IPS-20b (cell line): Measurements from ENCODE around the gene ATP6V1G1.

Experiments
- H3K27ac ChIP-seq: one replicate; pipeline ENCODE4 v1.5.1; 2013; ENCODE audit warnings: low read length
- H3K27me3 ChIP-seq: 2 replicates; pipeline ENCODE4 v1.6.1; 2013; ENCODE audit warnings: mild to moderate bottlenecking, low read length, inconsistent platforms; ENCODE audit not compliant: insufficient read depth
- H3K36me3 ChIP-seq: 2 replicates; pipeline ENCODE4 v1.6.1; 2013; ENCODE audit warnings: low read depth, mild to moderate bottlenecking, inconsistent platforms, low read length, moderate library complexity; ENCODE audit not compliant: insufficient read depth
- H3K4me1 ChIP-seq: 2 replicates; pipeline ENCODE4 v1.6.1; 2013; ENCODE audit warnings: mild to moderate bottlenecking, control low read depth, inconsistent platforms, low read length, moderate library complexity; ENCODE audit not compliant: insufficient read depth
- H3K4me3 ChIP-seq: 2 replicates; pipeline ENCODE4 v1.5.1; 2013; ENCODE audit warnings: mild to moderate bottlenecking, low read length, inconsistent platforms
- H3K9ac ChIP-seq: 2 replicates; pipeline ENCODE4 v1.6.1; 2013; ENCODE audit warnings: low read depth, mild to moderate bottlenecking, inconsistent platforms, low read length, moderate library complexity
- H3K9me3 ChIP-seq: 2 replicates; pipeline ENCODE4 v1.6.1; 2013; ENCODE audit warnings: mild to moderate bottlenecking, low read depth, low read length, inconsistent platforms; ENCODE audit not compliant: insufficient read depth

The ATP6V1G1 gene

DNA sequence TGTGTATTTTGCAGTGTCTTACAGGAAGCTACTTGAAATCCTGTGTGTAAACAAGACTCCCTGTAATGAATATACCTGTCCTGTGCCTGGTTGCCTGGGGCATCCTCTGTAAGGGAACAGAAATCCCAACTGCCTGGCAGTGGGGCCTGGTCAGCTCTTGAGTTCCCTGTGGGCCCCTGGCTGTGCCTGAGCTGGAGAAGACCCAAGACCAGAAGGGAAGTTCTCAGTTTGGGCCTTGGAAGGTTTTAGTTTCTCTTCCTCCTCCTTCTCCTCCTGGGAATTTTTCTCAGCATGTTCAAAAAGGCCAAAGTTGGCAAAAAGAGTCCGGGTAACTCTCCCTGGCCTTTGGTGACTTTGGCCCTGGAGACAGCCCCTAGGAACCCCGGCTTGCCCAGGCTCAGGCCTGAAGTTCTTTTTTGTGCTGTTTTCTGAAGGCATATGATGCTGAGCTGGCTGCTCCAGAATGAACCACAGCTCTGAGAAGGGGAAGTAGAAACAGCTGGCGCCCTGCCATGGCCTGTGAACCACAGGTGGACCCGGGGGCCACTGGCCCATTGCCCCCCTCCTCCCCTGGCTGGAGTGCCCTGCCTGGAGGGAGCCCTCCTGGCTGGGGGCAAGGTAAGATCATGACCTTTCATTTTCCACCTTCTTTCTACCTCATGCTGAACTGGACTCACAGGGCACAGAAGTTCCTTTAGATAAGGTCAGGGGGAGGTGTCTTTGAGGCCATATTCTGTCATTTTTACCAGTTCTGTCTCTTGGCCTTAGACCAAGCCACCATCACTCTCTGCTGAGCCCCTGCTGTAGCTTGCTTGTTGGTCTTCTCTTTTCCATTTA, 29.3 kb downstream of the ATP6V1G1 start:
- 0 out of 2 replicates have a peak, but pooled peaks cover 5% of the 10 kb centered on the region for H3K27me3 ChIP-seq
- H3K4me3 ChIP-seq = no peak overlapping the region
- peaks cover 14% of the 10 kb centered on the region; the same call in 1 of the 2 replicates for H3K4me1 ChIP-seq
- no peak overlapping the region for H3K9ac ChIP-seq
- H3K36me3 ChIP-seq = no peaks in the 10 kb centered on the region
- no peak overlapping the region for H3K27ac ChIP-seq
- H3K9me3 ChIP-seq = no peaks in the 10 kb centered on the region

DNA sequence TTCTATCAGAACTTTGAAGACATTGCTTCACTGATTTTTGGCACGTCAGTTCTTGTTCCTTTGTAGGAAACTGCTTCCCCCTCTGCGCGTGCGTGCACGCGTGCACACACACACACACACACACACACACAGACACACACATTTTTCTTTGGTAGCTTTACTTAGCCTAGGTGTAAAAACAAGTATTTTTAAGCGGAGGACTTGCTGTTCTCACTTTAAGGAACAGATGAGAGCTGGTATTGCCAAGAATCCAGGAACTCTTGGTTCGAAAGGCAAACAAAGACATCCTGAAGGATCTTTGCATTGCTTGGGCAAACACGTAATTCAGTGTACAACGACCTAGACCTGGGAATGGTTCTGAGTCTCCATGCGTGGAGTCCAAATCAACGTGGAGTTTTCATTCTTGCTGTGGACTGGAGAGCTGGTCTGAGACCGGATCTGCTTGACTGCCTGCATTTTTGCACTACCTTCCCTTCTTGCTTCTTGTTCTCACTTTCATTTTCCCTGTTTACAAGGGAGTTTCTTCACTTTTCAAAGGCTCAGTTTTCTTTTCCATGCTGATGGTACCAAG, 31.7 kb downstream of the ATP6V1G1 start:
- H3K27ac ChIP-seq = no peak overlapping the region
- no peak overlapping the region for H3K4me3 ChIP-seq

DNA sequence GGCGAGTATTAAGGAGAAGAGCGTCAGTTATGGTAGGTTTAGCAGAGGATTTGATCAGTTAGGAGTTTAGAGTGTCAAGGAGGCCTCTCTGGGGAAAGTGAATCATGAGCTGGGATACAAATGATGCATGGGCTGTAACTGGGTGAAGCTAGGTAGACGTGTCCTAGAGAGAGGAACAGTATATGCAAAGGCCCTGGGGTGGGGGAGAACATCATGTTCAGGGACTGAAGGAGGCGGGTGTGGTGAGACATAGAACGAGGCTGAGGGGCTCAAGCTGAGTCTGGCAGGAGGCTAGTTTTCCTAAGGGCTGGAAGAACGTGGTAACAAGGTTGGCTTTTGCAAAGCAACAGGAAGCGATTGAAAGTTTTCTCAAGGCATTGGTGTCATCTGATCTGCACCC, 34.0 kb downstream of the ATP6V1G1 start:
- no peaks in the 10 kb centered on the region for H3K36me3 ChIP-seq
- H3K27ac ChIP-seq = no peak overlapping the region
- no peak overlapping the region for H3K4me3 ChIP-seq
- no peaks in the 10 kb centered on the region for H3K4me1 ChIP-seq
- H3K27me3 ChIP-seq = no peaks in the 10 kb centered on the region
- H3K9ac ChIP-seq = no peak overlapping the region
- no peaks in the 10 kb centered on the region for H3K9me3 ChIP-seq

More for the DNA sequence above, 31.7 kb downstream of the ATP6V1G1 start:
- no peak overlapping the region for H3K9ac ChIP-seq
- H3K4me1 ChIP-seq = no peaks in the 10 kb centered on the region
- no peaks in the 10 kb centered on the region for H3K36me3 ChIP-seq
- no peaks in the 10 kb centered on the region for H3K9me3 ChIP-seq
- no peaks in the 10 kb centered on the region for H3K27me3 ChIP-seq

DNA sequence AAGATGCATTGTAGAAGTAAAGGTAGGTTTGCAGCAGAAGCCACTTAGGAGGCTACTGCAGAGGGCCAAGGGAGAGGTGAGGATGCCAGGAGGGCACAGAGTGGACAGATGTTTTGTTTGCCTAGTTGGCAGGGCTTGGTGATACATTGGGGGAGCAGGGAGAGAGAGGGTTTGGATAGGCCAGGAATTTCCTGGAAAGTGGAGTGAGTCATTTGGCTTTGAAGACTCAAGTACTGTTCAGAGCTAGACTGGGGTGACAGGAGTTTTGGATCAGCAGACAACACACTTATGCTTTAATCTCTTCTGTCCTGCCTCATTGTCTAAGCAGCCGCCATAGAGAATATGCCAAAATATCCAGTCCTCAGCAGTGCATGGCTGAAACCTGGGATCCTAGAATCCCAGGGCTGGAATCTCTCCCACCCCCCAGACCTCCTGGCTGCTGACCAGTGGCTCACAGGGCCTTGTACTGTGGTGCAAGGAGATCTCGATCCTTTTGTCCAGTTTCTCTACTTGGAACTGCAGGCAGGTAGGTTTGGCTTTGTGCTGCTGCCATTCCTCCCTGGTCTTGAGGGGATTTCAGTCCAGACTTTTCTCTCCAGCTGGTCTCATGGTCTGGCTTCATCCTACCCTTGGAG, 34.5 kb downstream of the ATP6V1G1 start:
- Histone ChIP-seq H3K4me1 (no peaks in the 10 kb centered on the region), H3K9ac (no peak overlapping the region), H3K27me3 (no peaks in the 10 kb centered on the region), H3K36me3 (no peaks in the 10 kb centered on the region), H3K9me3 (no peaks in the 10 kb centered on the region), H3K4me3 (no peak overlapping the region), H3K27ac (no peak overlapping the region)

DNA sequence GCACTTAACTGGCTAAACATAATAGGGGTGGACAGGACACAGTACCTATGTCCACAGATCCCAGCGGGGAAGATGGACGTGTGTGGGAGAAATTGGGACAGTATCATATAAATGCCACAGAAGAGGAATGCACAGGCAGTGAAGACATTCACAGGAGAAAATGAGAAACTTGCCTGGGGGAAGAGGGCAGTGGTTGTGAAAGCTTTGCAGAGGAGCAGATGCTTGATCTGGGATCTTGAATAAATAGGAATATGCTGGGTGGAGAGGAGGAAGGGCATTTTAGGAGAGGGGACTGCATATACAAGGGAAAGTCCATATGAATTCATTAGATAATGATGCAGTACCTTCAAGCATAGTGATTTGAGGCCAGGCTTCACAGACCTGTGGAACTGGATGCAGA, 37.1 kb downstream of the ATP6V1G1 start:
- Histone ChIP-seq H3K4me3 (no peak overlapping the region), H3K36me3 (peaks cover 9% of the 10 kb centered on the region; the same call in 1 of the 2 replicates), H3K27me3 (no peaks in the 10 kb centered on the region), H3K9me3 (no peaks in the 10 kb centered on the region), H3K9ac (no peak overlapping the region), H3K27ac (no peak overlapping the region), H3K4me1 (no peaks in the 10 kb centered on the region)

DNA sequence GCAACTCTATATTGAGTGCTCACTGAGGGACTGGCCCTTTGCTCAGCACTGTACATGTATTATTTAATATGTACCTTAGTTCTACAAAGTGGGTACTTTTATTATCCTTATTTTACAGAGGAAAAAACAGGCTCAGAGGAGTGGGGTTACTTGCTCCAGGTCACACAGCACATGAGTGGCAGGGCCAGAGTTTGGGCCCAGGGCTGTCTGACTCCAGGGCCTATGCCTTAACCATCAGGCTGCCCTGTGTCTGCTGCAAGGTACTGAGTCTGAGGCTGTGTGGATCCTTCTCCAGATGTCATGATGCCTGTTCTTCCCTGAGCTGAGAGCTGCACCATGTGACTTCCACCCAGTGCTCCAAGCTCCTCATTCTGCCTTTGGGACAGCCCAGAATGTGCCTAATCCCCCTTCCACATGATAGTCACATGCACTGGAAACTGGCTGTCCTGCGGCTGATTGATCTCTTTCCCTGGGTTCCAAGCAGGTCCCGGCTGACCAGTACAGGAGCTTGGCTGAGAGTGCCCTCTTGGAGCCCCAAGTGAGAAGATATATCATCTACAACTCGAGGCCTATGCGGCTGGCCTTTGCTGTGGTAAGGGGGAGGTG, 38.9 kb downstream of the ATP6V1G1 start:
- Histone ChIP-seq H3K4me1 (no peaks in the 10 kb centered on the region), H3K4me3 (no peak overlapping the region), H3K27ac (no peak overlapping the region), H3K27me3 (no peaks in the 10 kb centered on the region), H3K9ac (no peak overlapping the region), H3K36me3 (peaks cover 11% of the 10 kb centered on the region; the same call in 1 of the 2 replicates), H3K9me3 (no peaks in the 10 kb centered on the region)

DNA sequence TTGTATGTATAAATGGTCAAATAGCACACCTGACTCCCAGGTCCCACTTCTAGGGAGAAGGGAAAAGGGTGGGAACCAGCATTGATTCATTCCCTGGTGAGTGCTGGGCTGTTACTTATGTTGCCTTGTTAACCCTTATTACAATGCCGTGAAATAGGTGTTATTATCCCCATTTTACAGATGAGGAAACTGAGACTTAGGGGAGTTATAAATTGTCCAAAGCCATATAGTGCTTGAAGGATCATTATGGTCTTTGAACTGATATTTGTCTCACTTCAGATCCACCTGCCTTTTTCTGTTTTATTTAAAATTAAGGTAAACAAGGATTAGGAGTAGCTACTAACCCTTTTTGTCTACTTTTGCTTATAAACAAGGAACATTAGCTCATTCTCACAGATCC, 40.0 kb downstream of the ATP6V1G1 start:
- Histone ChIP-seq H3K27ac (no peak overlapping the region), H3K9me3 (no peaks in the 10 kb centered on the region), H3K4me1 (no peaks in the 10 kb centered on the region), H3K9ac (no peak overlapping the region), H3K4me3 (no peak overlapping the region), H3K27me3 (no peaks in the 10 kb centered on the region), H3K36me3 (peaks cover 17% of the 10 kb centered on the region; the same call in 1 of the 2 replicates)

DNA sequence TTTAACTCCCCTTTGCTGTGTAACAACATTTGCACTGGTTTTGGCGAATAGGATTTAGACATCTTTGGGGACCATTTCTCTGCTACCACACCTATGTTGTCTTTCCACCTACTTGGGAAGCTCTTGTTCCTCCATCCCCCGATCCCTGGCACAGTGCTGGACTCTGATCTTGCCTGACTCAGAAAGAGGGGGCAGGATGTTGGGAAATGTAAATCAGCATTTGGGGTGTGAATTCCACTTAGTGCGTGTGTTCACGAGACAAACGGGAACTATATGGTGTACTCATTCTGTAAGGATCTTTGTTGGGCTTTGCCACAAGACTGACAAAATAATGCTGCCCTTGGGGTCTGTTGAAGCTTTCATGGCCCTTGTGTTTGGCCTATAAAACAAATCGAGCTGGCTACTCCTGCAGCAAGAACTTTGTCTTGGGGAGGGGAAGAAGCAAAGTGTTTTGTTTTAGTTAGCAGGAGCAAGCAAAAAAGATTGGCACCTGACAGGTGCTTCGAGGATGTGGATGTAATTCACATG, 42.1 kb downstream of the ATP6V1G1 start:
- peaks cover 31% of the 10 kb centered on the region; the same call in 1 of the 2 replicates for H3K36me3 ChIP-seq
- no peaks in the 10 kb centered on the region for H3K27me3 ChIP-seq
- no peaks in the 10 kb centered on the region for H3K9me3 ChIP-seq
- H3K4me3 ChIP-seq = no peak overlapping the region
- no peaks in the 10 kb centered on the region for H3K4me1 ChIP-seq
- H3K27ac ChIP-seq = no peak overlapping the region
- no peak overlapping the region for H3K9ac ChIP-seq

DNA sequence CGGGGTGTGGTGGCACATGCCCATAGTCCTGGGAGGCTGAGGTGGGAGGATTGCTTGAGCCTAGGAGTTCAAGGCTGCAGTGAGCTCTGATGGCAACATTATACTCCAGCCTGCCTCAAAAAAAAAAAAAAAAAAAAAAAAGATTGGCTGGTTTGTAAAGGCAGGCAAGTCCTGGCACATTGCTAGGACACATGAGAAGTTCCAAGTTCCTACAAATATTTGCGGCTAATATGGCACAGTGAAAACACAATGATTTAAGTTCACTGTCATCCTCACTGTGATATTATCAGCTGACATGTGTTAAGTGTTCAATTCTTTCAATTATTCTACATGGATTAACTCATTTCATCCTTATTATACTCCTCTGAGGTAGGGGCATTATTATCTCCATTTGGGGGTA, 43.6 kb downstream of the ATP6V1G1 start:
- H3K27ac ChIP-seq = no peak overlapping the region
- H3K9me3 ChIP-seq = no peaks in the 10 kb centered on the region
- H3K4me3 ChIP-seq = no peak overlapping the region
- H3K4me1 ChIP-seq = no peaks in the 10 kb centered on the region
- peaks cover 32% of the 10 kb centered on the region; the same call in 1 of the 2 replicates for H3K36me3 ChIP-seq
- H3K27me3 ChIP-seq = no peaks in the 10 kb centered on the region
- no peak overlapping the region for H3K9ac ChIP-seq

DNA sequence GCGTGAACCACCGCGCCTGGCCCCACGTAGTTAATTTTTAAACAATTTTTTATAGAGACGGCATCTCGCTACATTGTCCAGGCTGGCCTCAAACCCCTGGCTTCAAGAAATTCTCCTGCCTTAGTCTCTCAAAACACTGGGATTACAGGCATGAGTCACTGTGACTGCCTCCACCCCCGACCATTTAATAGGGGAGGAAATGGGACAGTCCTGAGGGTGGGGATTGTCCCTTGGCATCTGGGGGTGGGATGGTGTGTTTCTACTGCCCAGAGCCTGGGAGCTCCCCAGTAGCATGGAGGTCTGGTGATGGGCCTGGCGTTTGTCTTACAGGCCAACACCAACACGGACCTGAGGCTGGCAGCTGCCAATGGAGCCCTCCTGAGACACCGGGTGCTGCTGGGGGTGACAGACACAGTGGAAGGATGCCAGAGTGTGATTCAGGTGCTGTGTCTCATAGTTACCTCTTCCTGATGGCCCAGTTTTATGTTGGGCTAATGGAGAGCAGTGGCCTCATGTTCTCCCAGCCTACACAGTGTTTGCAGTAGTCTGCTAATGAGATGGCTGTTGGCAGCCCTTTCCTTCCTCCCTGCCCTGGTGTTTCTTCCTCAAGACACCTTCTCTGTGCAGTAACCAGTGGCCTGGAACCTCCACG, 46.0 kb downstream of the ATP6V1G1 start:
- Histone ChIP-seq H3K4me1 (no peaks in the 10 kb centered on the region), H3K9me3 (no peaks in the 10 kb centered on the region), H3K36me3 (peaks cover 33% of the 10 kb centered on the region; the same call in 1 of the 2 replicates), H3K27me3 (no peaks in the 10 kb centered on the region), H3K9ac (no peak overlapping the region), H3K27ac (no peak overlapping the region), H3K4me3 (no peak overlapping the region)

DNA sequence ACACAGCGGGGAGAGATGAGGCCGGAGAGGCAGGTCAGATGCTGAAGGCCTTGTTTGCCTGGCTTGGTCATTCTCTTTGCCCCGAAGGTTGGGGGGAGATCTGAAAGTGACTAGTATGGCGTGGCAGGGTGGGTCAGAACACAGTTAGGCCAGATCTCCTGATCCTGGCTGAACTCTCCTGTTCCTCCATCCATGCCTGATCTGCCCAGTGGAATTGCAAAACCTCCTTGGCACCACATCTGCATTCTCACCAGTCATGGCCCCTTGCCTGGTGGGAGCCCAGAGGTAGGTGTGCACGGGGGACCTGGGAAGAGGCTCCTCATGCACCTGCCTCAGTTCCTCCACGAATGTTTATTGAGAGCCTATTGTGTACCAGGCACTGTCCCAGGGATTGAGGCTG, 46.8 kb downstream of the ATP6V1G1 start:
- Histone ChIP-seq H3K9ac (no peak overlapping the region), H3K4me1 (no peaks in the 10 kb centered on the region), H3K36me3 (peaks cover 30% of the 10 kb centered on the region; the same call in 1 of the 2 replicates), H3K9me3 (no peaks in the 10 kb centered on the region), H3K4me3 (no peak overlapping the region), H3K27ac (no peak overlapping the region), H3K27me3 (no peaks in the 10 kb centered on the region)
